ENCODE measurements around the gene SLC6A7. TPM values are rescaled to one million over a fixed set of nuclear protein-coding genes. Genes with fewer than 3 reads are reported as not detected.

Gene SLC6A7
- total RNA-seq, 2 experiments from 2014 or later = not detected

DNA sequence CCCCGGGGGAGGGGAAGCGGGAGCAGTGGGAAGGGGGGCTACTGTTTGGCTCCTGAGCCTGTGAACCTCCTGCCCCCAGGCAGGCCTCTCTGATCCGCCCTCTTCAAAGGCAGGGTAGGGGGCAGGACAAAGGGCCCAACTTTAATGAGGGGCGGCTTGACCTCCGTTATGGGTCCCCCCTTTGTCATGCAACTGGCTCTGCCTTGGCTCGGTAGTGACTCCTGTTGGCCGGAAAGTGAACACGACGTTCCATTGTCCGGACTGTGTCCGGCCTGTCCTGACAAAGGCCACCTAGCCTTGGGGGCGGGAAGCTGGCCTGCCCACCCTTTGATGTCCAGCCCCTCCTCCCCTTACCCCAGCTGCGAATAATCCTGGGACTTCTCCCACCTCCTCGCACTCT is 22.0 kb upstream of the SLC6A7 start:
- POLR2A ChIA-PET = no interaction called here
- H3K36me3 Mint-ChIP-seq (ENCODE audit: low read depth) = no peaks in the 10 kb centered on the region
- H3K4me1 Mint-ChIP-seq = no peaks in the 10 kb centered on the region
- H3K27ac Mint-ChIP-seq = no peak overlapping the region
- H3K9me3 Mint-ChIP-seq = no peaks in the 10 kb centered on the region
- H3K4me3 Mint-ChIP-seq = no peak overlapping the region
- no peak for DNase-seq
- peaks cover 50% of the 10 kb centered on the region for H3K27me3 Mint-ChIP-seq
- CTCF ChIA-PET = interaction anchor here (0.8 to 1.5 kb wide), 3 partner anchors 18 to 38 kb away, joined by 3 to 4 read pairs (median 3); no protein-coding TSS in a partner anchor

GRCh38 chr5:150168864-150169263 is 21.0 kb upstream of the SLC6A7 start:
- ChIA-PET CTCF (interaction anchor here (0.8 to 1.5 kb wide), 4 partner anchors 9 to 39 kb away, joined by 3 to 5 read pairs (median 4); no protein-coding TSS in a partner anchor), POLR2A (no interaction called here)
- H3K9me3 Mint-ChIP-seq = no peaks in the 10 kb centered on the region
- no peak for DNase-seq
- H3K36me3 Mint-ChIP-seq (ENCODE audit: low read depth) = no peaks in the 10 kb centered on the region
- no peaks in the 10 kb centered on the region for H3K4me1 Mint-ChIP-seq
- no peak overlapping the region for H3K27ac Mint-ChIP-seq
- peaks cover 56% of the 10 kb centered on the region for H3K27me3 Mint-ChIP-seq
- no peak overlapping the region for H3K4me3 Mint-ChIP-seq

DNA sequence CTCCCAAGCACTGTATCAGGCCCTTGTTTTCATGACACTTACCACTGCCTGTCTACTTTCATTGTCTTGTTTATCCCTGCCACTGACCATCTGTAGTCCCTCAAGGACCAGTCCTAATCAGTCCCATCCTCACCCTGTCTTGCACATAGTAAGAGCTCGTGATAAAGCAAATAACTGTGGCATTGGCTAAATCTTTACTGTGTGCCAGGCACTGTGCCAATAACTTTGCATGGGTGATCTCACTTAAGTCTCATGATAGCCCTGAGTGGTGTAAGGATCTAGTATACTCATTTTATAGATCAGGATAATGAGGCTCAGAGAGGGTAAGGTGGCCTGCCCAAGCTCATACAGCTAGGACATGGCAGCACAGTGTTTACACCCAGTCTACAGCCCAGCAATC is 17.7 kb upstream of the SLC6A7 start:
- no peaks in the 10 kb centered on the region for H3K36me3 Mint-ChIP-seq (ENCODE audit: low read depth)
- no peak overlapping the region for H3K4me3 Mint-ChIP-seq
- ChIA-PET POLR2A (no interaction called here), CTCF (interaction anchor here (1.1 to 1.7 kb wide), 2 partner anchors 9 to 178 kb away, joined by 3 to 6 read pairs; no protein-coding TSS in a partner anchor)
- no peak overlapping the region for H3K27ac Mint-ChIP-seq
- no peaks in the 10 kb centered on the region for H3K4me1 Mint-ChIP-seq
- no peak for DNase-seq
- H3K27me3 Mint-ChIP-seq = peaks cover 43% of the 10 kb centered on the region
- H3K9me3 Mint-ChIP-seq = no peaks in the 10 kb centered on the region

DNA sequence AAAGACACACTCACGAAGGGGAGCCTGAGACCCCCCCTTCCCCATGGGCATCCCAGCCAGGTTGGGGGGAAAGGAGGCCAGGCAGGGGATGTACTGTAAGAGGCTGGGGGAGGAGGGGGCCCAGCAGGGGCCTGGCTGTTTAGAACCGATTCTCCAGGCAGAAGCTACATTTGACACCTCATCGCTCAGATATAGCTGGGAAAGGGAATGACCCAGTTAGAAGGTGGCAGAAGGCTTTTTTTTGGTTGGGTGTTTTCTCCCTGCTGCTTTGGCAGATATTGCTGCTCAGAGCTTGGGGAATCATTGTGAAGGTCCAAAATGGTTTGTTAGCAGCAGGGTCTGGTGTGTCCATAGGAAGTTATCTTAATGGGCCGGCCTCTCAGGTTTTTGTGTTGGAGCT is 17.3 kb upstream of the SLC6A7 start:
- POLR2A ChIA-PET = no interaction called here
- no peak overlapping the region for H3K27ac Mint-ChIP-seq
- H3K27me3 Mint-ChIP-seq = peaks cover 39% of the 10 kb centered on the region
- no peaks in the 10 kb centered on the region for H3K9me3 Mint-ChIP-seq
- H3K4me3 Mint-ChIP-seq = no peak overlapping the region
- no peak for DNase-seq
- no peaks in the 10 kb centered on the region for H3K4me1 Mint-ChIP-seq
- CTCF ChIA-PET = interaction anchor here (1.1 to 1.7 kb wide), 2 partner anchors 9 to 178 kb away, joined by 3 to 6 read pairs; no protein-coding TSS in a partner anchor
- no peaks in the 10 kb centered on the region for H3K36me3 Mint-ChIP-seq (ENCODE audit: low read depth)

DNA sequence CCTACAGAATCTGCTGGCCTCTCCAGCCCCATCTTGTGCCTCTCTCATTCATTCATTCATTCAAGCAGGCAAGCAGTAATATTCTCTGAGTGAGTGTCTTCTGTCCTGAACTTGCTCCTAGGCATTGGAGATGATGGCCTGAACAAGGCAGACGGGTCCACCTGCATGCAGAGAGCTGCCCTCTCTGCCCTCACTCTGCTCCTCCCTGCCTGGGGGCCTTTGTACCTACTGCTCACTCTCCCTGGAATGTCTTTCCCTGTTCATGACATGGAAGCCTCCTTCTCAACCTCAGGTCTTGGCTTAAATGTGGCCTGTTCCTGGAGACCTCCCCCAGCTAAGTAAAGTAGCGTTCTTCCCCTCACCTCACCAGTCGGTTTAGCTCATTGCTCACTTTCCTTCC is 16.7 kb upstream of the SLC6A7 start:
- no peaks in the 10 kb centered on the region for H3K36me3 Mint-ChIP-seq (ENCODE audit: low read depth)
- no peak for DNase-seq
- H3K4me1 Mint-ChIP-seq = no peaks in the 10 kb centered on the region
- CTCF ChIA-PET = interaction anchor here (1.1 to 1.7 kb wide), 2 partner anchors 10 to 177 kb away, joined by 3 to 6 read pairs; no protein-coding TSS in a partner anchor
- H3K4me3 Mint-ChIP-seq = no peak overlapping the region
- POLR2A ChIA-PET = no interaction called here
- no peaks in the 10 kb centered on the region for H3K9me3 Mint-ChIP-seq
- no peak overlapping the region for H3K27ac Mint-ChIP-seq
- H3K27me3 Mint-ChIP-seq = peaks cover 34% of the 10 kb centered on the region

DNA sequence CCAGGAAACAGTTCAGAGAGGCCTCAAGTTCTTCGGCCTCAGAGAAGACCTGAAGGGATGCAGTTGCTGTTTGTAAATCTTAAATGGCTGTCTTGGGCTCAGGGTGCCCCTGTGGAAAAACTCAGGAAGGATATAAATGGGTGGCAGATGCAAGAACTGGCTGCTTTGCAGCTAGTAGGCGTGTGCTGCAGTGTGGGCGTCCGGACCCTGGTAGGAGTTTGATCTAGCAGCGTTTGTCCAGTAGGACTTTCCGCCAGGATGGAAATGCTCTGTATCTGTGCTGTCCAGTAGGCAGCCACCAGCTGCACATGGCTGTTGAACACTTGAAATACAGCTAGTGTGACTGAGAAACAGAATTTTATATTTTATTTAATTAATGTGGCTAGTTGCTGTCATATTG is 15.6 kb upstream of the SLC6A7 start:
- H3K4me3 Mint-ChIP-seq = no peak overlapping the region
- ChIA-PET POLR2A (no interaction called here), CTCF (interaction anchor here (0.5 to 3.0 kb wide), 6 partner anchors 15 to 605 kb away, joined by 3 to 15 read pairs (median 3); no protein-coding TSS in a partner anchor)
- no peaks in the 10 kb centered on the region for H3K4me1 Mint-ChIP-seq
- no peaks in the 10 kb centered on the region for H3K9me3 Mint-ChIP-seq
- DNase-seq = no peak
- no peak overlapping the region for H3K27ac Mint-ChIP-seq
- H3K36me3 Mint-ChIP-seq (ENCODE audit: low read depth) = no peaks in the 10 kb centered on the region
- H3K27me3 Mint-ChIP-seq = peaks cover 23% of the 10 kb centered on the region

- POLR2A ChIA-PET = no interaction called here
These were observed 14.8 kb upstream of the SLC6A7 start for GRCh38 chr5:150175076-150175475.

DNA sequence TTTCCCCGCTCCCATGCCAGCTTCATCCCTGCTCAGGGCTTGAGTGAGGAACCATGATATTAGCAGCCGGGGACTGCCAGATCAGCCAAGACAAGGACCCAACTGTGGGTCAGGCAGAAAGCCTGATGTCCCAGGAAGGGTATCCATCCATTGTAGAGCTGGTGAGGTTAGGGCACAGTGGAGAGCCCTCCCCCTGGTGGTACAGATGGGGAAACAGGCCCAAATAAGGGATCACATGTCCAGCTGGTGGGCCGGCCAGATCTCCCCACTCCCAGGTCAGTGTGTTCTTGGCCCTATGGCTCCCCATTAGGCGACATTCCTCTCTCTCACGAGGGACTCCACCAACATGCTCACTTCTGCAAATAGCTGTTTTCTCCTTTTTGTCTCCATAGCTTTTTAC is 14.3 kb upstream of the SLC6A7 start:
- Mint-ChIP-seq H3K4me1 (no peaks in the 10 kb centered on the region), H3K27ac (no peak overlapping the region), H3K9me3 (no peaks in the 10 kb centered on the region), H3K4me3 (no peak overlapping the region), H3K27me3 (peaks cover 16% of the 10 kb centered on the region), H3K36me3 (ENCODE audit: low read depth) (no peaks in the 10 kb centered on the region)
- CTCF ChIA-PET = interaction anchor here (1.1 to 3.0 kb wide), 9 partner anchors 11 to 175 kb away, joined by 3 to 15 read pairs (median 4); no protein-coding TSS in a partner anchor
- POLR2A ChIA-PET = no interaction called here
- no peak for DNase-seq

More at GRCh38 chr5:150175076-150175475, 14.8 kb upstream of the SLC6A7 start:
- no peaks in the 10 kb centered on the region for H3K4me1 Mint-ChIP-seq
- H3K36me3 Mint-ChIP-seq (ENCODE audit: low read depth) = no peaks in the 10 kb centered on the region
- no peak overlapping the region for H3K27ac Mint-ChIP-seq
- peaks cover 21% of the 10 kb centered on the region for H3K27me3 Mint-ChIP-seq
- no peaks in the 10 kb centered on the region for H3K9me3 Mint-ChIP-seq
- H3K4me3 Mint-ChIP-seq = no peak overlapping the region
- CTCF ChIA-PET = interaction anchor here (0.9 to 3.0 kb wide), 11 partner anchors 11 to 176 kb away, joined by 3 to 15 read pairs (median 3); no protein-coding TSS in a partner anchor
- DNase-seq = no peak

DNA sequence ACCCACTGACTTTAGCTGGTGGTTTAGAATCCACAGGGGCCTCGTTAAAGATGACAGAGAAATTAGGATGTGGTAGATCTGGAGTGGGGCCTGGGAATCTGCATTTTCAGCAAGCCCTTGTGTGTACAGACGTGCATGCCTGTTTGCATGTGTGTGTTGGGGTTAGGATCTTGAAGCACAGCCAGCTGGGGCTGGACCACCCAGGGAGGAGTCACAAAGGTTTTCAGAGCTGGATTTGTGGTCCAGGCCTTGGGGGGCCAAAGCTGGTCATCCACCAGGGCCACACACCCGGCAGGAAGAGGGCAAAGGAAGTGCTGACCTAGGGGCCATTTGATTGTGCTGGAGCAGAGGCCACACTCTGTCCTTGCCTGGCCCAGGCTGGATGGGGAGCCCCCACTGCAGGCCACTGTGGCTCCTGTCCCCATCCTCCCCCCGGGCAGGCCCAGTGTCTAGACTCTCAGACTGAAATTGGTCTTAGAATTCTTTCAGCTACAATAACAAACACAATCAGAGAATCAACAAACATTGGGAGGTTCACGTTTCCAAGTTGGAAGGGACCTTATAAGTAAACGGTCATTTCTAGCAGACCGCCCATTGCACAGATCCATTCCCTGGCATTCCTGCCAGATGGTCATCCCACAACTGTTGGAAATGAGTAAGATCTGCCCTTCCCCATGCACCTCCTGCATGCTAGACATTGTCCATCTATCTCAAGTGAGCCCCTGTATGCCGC is 13.0 kb upstream of the SLC6A7 start:
- no peak overlapping the region for H3K27ac Mint-ChIP-seq

DNA sequence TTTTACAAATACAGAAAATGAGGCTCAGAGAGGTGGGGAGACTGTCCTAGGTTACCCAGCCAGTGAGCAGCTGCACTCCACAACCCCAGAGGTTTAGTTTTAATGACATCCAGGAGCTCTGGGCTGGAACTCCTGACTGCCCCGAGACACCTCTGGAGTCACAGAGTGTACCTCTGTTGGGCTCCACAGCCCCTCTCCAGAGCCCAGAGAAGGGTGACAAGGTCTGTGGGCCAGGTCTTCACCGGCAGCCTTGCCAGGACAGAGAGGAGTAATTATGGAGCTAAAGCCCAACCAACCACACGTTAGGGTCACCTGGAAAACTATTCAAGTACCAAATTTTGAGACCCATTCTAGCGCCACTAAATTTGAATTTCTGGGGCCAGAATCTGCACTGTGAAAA is 12.1 kb upstream of the SLC6A7 start:
- H3K36me3 Mint-ChIP-seq (ENCODE audit: low read depth) = no peaks in the 10 kb centered on the region
- no peaks in the 10 kb centered on the region for H3K9me3 Mint-ChIP-seq
- H3K4me3 Mint-ChIP-seq = no peak overlapping the region
- no peak for DNase-seq
- no peaks in the 10 kb centered on the region for H3K4me1 Mint-ChIP-seq
- H3K27ac Mint-ChIP-seq = no peak overlapping the region
- POLR2A ChIA-PET = no interaction called here
- H3K27me3 Mint-ChIP-seq = peaks cover 10% of the 10 kb centered on the region
- CTCF ChIA-PET = interaction anchor here (1.0 to 2.2 kb wide), 2 partner anchors 32 to 43 kb away, joined by 3 to 6 read pairs; no protein-coding TSS in a partner anchor

More for the DNA sequence above, 13.0 kb upstream of the SLC6A7 start:
- Mint-ChIP-seq H3K4me3 (no peak overlapping the region), H3K9me3 (no peaks in the 10 kb centered on the region), H3K36me3 (ENCODE audit: low read depth) (no peaks in the 10 kb centered on the region), H3K4me1 (no peaks in the 10 kb centered on the region), H3K27me3 (peaks cover 13% of the 10 kb centered on the region)
- POLR2A ChIA-PET = no interaction called here
- no peak for DNase-seq
- CTCF ChIA-PET = interaction anchor here (1.0 to 3.0 kb wide), 6 partner anchors 14 to 46 kb away, joined by 3 to 15 read pairs (median 5); no protein-coding TSS in a partner anchor

DNA sequence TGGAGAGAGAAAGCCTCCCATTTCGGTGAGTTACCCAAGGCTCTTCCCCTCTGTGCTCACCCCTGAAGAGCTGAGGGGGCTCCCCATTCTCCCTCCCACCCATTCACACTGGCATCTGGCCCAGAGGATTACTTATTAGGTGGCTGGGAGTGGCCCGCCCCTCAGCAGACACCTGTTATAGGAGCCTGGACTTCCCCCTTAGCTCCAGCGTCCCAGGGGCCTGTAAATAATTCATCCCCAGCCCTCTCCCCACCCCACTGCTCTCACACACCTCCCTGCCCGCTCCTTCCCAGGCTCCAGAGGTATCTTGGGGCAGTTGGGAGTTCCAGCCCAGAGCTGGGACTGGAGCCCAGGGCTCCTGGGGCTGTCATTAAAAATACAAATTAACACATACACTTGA is 11.6 kb upstream of the SLC6A7 start:
- H3K9me3 Mint-ChIP-seq = no peaks in the 10 kb centered on the region
- no peaks in the 10 kb centered on the region for H3K36me3 Mint-ChIP-seq (ENCODE audit: low read depth)
- CTCF ChIA-PET = no interaction called here
- no peaks in the 10 kb centered on the region for H3K4me1 Mint-ChIP-seq
- no peak for DNase-seq
- H3K27me3 Mint-ChIP-seq = peaks cover 10% of the 10 kb centered on the region
- POLR2A ChIA-PET = no interaction called here
- H3K27ac Mint-ChIP-seq = no peak overlapping the region
- H3K4me3 Mint-ChIP-seq = no peak overlapping the region

- Mint-ChIP-seq H3K4me3 (no peak overlapping the region), H3K27ac (no peak overlapping the region), H3K27me3 (peaks cover 4% of the 10 kb centered on the region), H3K4me1 (no peaks in the 10 kb centered on the region), H3K9me3 (no peaks in the 10 kb centered on the region), H3K36me3 (ENCODE audit: low read depth) (no peaks in the 10 kb centered on the region)
- no peak for DNase-seq
- ChIA-PET POLR2A (no interaction called here), CTCF (no interaction called here)
These were observed 10.7 kb upstream of the SLC6A7 start for GRCh38 chr5:150179019-150179620.

DNA sequence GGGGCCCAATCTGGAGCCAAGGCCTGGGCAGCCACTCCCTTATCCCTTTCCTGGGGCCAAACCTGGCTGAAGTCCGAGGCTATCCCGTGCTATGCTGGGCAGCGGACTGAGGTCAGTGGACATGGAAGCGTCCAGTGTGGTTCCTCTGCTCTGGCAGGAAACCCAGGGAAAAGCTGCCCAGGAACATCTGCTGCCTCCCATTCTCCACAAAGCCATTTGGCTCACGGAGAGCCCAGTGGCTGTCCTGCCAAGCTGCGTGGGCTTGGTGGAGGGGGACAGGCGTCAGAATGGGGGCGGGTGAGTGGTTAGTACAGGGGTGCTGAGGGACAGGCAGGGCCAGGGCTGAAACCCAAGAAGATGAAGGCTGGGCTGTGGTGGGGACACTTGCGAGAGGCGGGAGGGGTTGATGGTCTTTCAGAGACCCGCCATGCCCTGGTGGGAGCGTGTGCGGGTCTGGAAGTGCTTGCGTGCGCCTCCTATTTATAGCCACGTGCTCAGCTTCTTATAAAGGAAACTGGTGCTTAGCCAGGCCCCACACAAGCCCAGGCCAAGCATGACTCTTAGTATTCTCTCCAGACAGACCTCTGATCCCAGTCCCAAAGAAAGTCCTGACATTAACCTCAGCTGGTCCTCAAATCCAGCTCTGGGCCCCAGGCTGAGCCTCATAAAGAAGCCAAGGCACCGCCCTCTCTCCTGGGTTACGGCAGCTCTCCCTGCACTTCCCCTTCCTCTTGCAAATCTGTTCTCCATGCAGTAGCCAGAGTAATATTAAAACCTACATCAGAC is 9.4 kb upstream of the SLC6A7 start:
- H3K4me3 Mint-ChIP-seq = no peak overlapping the region
- ChIA-PET CTCF (no interaction called here), POLR2A (no interaction called here)
- peaks cover 3% of the 10 kb centered on the region for H3K27me3 Mint-ChIP-seq
- H3K9me3 Mint-ChIP-seq = no peaks in the 10 kb centered on the region
- H3K27ac Mint-ChIP-seq = no peak overlapping the region
- no peaks in the 10 kb centered on the region for H3K4me1 Mint-ChIP-seq
- no peaks in the 10 kb centered on the region for H3K36me3 Mint-ChIP-seq (ENCODE audit: low read depth)
- DNase-seq = no peak
